Cortex of kidney (tissue), 1 donor: ENCODE results near the gene OSM.

ENCODE experiments used
- DNase-seq: peaks from one replicate; lab custom pipeline; 2025; lab: John Stamatoyannopoulos, UW

OSM gene

DNA sequence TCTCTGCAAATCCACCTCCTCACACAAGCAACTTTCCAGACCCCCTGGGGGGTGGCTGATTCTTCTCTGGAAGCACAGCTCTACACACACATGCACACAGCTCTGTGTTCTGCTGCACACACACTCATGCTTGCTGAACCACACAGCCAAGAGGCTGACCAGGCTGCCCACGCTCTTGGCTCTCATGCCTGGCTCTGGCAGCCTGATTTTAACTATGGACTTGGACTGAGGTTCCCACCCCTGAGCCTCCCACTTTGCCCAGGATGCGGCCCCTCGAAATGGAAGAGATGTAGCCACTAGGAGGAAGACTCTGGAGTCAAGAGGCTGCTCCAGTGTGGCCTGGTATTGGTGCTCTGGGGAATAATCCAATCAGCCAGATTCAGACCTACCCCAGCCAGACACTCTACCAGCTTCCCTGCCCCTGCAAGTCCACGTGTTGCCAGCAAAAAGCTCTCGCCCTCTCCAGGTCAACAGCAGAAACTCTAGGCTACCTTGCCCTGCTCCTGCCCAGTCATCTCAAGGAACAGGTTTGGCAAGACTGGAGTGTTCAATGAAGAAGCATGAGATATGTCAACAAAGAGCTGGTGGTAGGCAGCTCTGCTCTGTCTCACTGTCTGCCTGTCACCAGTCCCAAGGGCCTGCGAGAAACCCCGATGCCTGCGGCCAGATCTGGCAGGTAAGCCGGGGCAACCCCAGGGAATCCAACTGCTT, 31.5 kb upstream of the OSM start:
- no peak for DNase-seq

DNA sequence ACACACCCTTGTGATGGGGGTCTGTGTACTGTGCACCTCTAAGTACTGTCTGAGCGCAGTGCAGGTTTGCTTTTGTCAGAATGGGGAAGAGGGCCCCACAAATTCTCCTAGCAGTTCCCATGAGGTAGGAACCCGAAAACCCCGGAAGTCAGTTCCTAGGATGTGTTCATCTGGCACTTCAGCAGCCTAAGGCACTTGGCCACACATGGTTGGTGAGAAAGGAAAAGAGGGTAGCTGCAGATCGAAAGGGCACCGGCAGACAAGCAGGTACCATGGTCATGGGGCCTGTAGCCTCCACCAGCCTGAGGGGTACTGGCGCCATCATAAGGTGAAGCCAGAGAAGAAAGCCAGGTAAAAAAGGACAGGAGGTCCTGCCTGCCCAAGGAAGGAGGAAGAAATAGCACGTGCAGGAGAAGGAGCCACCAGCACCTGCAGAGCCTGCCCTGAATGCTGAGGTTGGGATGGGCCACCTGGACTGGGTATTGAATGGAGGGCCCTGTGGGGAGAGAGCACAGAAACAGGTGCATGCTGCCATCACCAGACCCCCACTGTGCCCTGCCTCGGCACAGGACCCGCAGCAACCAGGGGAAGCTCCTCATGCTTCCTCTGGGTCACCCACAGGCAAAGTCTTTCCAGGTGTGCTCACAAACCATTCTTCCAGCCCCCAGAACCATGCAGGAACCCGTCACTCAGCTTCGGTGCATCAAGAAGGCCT, 30.8 kb upstream of the OSM start:
- no peak for DNase-seq

DNA sequence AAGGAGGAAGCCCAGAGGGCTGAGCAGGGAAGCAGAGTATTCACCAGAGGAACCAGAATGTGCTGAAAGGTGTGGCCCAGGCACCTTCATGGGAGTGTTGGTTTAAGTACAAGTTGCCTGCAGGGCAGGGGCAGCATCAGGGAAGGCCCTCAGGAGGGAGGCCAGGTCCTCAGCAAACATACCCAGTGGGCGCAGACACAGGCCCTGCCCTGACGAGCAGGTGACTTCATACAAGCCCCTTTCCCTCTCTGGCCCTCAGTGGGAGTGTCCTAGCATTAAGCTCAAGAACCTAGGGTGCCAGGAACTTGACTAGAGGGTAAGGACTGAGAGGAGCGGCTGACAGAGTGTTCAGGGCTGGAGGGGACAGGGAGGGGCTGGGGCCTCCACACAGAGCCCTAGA, 30.2 kb upstream of the OSM start:
- DNase-seq: no peak

DNA sequence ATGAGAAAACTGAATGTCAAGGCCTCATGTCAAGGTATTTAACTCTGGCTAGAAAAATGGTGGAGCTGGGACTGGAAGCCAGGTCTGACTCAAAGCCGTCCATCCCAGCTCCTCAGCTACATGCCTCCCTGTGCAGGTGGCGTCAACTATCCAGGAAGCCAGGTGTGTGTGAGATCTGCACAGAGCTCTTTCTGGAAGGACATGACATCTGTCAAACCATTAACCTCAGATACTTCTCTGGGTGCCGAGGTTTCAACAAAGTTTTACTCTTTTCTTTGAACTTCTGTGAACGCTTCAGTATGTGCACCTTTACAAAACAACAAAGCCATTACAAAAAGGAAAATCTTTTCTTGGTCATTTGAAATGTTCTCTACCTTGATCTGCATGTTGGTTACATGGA, 29.7 kb upstream of the OSM start:
- DNase-seq: no peak

DNA sequence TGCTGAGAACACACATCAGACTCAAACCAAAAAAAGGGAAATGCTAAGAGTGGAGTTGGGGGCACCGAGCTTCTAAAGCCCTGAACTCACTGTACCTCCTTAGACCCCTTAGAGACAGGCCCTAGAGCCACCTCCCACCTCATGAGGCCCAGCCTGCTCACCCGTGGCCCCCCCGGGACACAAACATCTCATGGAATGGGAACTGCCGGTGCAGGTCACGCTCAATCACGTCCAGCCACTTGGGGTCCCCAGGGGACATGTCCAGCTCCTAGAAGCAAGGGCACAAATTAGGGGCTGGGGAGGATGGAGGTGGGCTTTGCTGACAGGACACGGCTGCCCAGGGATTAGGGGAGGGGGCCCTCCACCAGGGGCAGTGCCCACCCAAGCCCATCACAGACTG, 28.9 kb upstream of the OSM start:
- DNase-seq: no peak

DNA sequence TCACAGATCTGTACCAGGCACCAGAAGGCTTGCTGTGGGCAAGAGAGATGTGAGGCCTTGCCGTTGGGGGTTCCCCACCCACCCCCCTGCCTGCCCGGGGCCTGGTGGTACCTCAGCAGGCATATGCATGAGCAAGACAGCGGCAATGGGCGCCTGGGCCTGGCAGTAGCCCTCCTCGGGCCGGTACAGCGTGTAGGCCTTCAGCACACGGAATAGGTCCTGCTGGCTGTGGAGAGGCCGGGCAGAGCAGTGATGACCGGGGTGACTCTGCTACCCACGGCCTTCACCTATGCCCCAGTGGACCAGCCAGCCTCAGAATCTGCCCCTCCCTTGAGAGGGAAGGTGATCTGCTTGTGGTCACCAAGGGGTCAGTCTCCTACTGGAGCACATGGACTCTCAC, 28.2 kb upstream of the OSM start:
- DNase-seq: no peak

DNA sequence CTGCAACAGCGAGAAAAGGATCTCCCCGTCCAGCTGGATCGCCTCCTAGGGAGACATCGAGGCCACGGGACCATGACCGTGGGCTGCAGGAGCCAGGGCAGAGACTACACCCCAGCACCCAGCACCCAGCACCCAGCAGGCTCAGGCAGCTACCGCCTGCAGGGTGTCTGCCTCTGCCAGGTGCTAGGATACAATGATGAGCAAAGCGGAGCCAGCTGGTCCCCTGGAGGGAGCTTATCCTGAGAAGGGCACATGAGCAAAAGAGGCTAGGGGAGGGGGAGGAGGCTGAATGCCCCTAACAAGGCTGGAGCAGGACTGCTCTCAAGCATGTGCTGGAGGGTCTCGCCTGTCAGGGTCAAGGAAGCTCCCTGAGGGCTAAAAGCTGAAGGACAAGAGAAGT, 27.4 kb upstream of the OSM start:
- no peak for DNase-seq

DNA sequence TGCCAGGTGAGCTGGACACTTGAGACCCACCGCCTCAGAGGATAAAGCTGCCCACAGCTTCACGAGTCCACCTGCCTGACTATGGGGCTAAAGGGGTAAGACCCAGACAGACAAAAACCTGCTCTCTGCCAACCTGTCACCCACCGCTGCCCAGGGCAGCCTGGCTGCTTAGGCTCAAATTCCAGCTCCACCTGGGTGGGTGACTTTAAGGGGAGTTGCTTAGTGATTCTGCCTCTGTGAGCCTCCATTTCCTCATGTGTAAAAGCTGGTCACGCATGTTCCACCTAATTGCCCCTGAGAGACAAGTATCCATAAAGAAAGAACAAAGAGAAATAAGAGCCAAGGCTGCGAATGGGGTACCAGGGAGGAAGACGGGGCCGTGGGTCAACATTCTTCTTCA, 26.4 kb upstream of the OSM start:
- no peak for DNase-seq

DNA sequence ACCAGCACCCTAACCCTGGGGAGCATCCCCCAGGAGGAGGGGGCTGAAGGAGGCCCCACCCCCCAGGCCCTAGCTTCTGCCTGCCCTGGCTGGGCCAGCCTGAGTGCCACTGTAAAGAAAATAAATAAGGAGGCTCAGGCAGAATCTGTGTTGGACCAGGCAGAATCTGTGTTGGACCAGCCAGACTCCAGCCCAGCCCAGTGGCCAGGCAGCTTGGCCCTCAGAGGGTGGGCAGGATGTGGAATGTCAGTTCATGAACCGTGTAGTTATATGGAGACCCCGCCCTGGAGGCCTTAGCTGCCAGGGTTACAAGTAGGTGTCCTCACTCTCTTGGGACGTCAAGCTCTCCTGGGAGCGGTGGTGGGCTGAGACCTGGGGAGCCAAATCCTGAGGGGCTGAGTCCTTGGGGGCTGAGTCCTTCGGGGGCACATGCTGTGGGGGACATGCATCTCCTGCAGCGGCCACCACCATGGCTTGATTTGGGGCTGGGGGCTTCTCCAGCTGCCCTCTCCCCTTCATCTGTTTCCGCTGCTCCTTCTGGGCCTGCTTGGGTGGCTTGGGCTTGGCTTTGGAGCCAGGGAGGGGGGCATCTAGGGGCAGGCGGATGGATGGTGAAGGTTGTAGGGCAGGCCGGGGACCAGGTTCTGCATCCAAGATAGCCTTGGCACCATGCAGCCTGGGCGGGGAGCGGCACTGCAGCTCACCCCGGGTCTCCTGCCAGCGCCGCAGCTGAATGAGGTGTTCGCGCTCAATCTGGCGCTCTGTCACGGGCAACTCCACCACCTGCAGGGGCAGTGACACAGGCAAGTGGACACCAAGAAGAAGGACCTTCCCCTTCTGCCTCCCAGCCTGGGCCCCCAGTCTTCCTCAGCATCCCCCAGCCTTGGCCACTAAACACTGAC, 25.7 kb upstream of the OSM start:
- DNase-seq: no peak

DNA sequence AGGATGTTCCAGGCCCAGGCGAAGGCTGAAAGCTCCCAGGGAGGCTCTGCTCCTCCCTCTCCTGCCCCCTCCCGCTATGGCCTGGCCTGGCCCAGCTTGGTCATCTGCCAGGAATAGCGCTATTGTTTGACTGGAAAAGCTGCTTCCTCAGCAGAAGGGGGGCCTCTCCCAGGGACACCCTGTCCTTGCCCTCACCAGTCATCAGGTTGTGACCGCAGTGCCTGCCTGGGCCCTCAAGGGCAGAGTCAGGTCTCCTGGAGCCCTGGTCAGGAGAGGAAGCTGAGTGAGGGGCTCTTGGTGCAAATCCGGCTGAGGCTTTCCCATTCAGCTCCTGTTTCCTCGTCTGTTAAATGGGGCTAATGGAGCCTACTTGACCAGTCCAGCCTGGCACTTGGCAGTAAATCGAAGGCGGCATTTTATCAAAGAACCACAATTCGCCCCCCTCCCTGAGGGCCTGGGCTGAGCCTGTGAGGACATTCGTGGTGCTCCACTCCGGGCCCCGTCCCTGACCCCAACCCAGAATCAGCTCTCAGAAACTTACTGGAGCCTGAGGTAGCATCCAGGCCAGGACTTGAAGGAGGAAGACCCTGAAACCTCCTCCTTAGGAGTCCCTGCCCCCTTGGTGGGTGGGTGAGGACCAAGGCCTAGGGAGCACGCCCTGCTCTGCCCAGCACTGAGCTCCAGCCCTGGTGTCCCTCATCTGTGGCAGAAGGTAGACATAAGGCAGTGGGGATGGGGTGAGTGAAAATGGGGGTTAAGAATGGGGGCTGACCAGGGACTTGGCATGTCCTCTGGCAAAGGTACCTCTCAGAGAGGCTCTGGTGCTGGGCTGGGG, 24.6 kb upstream of the OSM start:
- peak; percentile 27 for DNase-seq

DNA sequence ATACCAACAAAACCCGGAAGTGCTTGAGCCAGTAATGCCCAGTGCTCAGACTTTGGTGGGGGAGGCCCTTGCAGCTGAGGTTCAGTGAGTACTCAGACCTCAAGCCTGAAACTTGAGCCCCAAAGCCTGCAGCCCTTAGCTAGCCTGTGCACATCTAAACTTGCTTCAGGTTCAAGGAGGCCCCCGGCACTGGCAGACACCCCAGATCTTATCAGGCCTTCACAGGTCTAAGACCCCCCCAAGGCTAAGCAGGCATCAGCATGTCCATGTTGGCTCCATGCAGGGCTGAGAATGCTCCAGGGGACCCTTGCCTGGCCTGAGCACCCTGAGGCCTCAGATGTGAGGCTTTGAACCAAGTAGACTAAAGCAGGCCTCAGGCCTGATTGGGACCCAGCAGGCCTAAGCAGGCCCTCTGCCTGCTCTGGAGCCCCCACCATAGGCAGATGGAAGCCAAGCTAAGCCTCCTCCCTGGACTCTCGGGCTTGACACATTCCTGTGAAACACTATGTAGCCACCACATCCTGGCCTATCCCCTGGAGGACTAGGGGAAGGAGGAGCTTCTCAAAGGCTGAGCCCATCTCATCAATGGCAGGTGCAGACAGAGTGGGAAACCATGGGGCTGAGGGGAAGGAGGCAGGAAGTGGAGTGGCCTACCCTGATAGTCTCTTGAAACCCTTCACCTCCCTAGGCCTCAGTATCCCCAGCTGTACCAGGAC, 23.8 kb upstream of the OSM start:
- DNase-seq: no peak

DNA sequence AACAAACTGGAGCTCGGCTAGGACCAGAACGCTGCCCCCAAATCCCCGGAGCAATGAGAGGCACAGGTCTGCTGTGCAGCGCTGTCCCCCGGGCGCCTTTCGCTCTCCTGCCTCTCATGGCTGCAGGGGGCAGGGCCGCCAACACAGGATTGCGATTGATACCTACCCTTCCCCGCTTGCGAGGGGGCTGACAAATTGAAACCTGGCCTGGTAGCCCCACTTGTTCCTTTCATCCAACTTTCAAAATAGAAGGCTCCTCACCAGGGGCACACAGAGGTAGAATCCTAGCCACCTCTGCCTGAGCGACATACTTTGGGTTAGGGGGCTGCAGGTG, 23.3 kb upstream of the OSM start:
- no peak for DNase-seq

DNA sequence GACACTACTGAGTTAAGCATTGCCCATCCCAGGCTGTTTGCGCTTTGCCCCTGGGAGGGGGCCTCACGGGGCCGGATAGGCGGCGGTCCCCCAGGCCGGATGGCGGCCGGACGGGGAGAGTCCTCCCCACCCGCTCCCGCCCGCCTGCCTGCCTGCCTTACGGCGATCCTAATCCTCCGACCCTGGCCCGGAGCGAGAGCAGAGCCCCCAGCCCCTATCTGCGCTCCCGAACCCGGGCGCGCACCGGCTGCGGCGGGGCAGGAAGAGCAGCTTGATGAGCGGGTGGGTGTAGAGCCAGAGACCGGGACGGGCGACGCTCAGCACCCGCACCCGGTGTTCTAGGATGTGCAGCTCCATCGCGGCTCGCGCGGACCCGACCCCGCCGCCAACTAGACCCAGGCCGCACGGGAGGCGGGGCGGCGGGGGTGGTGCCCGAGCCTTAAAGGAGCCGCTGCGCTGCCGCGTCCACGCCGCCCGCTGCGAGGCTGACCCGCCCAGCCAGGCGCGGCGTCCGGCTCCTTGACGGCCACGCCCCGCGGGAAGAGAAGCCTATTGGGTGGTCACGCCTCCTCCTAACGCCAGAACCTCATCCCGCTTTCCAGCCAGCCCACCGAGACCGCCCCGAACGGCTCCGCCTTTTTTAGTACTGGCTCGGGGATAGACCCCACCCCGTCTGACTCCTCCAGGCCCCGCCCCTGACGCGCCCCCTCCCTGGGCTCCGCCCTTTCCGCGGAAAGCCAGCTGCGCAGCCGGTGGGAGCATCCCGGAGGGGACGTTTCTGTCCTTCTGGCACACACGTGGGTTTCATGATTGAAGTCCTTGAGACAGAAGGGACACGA, 22.7 kb upstream of the OSM start, which contains the start of gene CASTOR1:
Gene CASTOR1, minus strand, starts transcription at position 365 of the 839 bp plus-strand sequence. Its CDS starts 8 bp downstream, at position 357.
- peak; percentile 72 for DNase-seq

DNA sequence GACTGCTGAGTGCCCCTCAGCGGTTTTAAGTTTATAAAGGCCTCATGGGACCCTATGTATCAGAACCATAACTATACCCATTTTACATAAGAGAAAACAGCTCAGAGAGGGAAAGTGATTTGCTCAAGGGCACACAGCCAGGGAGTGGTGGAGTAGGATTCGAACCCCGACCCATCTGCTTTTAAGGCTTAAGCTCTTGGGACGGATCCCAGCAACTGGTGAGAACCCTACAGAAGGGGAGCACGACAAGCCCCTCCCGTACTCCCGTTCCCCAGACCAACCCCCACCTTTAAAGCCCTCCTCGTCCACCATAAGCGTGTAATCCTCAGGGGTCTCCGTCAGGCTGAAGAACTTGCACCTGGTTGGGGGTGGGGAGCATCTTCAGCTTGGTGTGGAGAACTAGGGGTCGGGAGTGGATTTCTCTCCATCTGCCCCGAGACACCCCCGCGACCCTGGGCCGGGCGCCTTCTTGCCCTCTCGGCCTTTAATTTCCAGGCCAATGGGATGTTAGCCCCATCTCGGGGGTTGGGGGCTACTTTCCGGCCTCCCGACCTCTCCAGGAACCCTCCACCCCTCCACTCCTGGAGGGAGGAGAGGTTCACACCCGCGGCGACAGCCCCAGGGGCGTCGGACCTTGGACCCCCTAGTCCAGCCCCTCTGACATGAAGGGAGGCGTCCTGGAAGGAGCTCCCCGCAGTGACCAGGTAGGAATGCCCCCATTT, 21.9 kb upstream of the OSM start:
- DNase-seq: no peak

DNA sequence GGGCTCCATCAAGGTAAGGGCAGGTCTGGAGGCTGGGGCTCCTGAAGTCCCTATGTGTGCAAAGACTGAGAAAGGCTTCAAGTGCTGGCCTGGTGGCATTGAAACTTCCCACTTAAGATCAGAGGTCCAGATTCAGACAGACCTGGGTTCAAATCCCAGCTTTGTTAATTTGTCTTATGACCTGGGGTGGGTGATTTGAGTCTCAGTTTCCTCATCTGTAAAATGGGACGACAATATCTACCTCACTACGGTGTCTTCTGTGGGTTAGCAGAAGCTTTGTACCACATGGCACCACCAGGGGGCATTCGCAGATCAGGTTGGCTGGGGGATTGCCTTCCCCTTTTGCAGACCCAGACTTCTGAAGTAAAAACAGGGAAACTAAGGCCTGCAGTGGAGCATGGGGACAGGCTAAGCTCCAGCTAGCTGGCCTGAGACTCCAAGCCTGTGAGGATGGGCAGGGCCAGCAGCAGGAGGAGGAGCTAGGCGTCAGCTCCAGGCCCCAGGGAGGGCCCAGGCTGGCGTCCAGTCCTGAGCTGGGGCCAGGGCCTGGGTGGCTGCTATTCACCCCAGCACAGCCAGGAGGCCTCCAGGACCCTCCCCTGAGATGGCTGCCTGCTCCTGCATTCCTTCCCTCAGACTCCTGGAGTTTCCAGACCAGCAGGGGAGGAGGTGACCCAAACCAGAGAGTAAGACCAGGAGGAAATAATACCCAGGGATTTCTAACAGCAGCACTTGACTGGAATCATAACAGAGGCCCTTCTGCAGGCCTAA, 21.2 kb upstream of the OSM start:
- DNase-seq: peak; percentile 25

DNA sequence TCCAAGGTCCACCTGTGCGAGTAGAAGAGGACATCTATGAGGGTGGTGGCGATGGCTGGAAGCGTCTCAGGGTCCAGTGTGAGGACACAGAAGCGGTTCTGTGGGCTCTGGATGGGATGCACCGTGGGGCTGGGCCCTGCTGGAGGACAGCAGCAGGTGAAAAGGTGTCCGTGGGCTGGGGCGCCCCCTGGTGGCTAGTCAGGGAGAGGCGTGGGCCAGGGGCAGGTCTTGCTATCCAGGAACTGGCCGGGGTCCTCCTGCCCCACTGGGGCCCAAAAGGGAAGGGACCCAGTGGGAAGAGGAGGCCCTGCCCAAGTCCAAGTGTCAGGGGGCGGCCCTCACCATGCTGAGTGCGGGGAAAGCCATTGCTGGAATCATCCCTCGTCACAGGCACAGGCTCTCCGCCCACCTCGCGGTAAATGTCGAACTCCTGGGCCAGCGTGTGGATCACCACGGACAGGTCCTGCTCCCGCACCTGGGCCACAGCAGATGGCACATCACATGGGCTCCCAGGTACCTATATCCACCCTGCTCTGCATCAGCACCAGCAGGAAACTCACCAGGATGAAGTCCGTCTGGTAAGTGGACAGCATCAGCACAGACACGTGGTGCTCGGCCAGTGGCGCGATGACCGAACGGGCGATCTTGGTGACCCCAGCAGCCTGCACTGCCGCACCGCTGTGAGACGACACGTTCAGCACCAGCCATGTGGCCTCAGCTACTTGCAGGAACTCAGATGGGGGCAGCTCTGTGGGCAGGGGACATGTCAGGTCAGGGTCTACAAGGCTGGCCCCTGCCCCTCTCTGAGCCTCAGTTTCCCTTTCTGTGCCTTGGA, 20.4 kb upstream of the OSM start:
- no peak for DNase-seq

DNA sequence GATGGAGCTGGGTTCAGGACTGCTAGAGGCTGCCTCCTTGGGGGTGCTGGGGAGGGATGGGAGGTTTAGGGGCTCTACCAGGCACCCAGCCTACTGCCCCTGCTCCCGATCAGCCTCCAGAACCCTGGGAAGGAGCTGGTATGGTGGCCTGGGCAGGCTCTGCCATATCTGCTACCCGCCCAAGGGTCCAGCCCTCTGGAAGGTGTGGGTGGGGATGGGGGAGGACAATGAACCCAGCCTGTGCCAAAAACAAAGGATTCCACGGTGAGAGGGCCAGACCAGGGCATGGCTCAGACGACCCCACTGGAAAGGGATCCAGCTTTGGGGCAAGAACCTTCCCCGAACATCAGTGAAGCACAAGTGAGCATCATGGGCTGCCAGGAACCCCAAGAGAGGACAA, 19.7 kb upstream of the OSM start:
- no peak for DNase-seq

DNA sequence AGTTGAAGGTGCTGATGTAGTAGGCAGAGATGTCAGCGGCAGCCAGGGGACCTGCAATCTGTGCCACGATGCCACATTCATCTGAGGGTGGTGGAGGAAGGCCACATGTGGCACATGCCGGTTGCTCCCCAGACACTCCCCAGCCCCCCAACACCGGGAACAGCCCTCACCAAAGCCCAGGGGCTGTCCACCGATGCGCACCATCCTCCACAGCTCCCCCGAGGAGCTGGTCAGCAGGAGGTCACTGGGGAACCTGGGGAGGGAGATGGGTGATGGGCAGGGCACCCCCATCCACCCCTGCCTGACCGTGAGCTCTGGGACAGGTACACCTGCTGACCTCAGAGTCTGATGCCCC, 19.2 kb upstream of the OSM start:
- no peak for DNase-seq
